Smooth muscle cell (in vitro differentiated cells): ENCODE data around the gene INSC. TPM values are rescaled to one million over a fixed set of nuclear protein-coding genes. Genes with fewer than 3 reads are reported as not detected.

ENCODE experiments used
- DNase-seq: peaks from one replicate; lab custom pipeline; 2025; ENCODE audit not compliant: unreplicated experiment; lab: John Stamatoyannopoulos, UW
- H2AFZ ChIP-seq: fragments of 200-600 bp; sonication (generic); 2 replicates; pipeline ENCODE4 v1.6.0; 2016; ENCODE audit warnings: antibody characterized with exemption, low read depth, mild to moderate bottlenecking
- H3F3A ChIP-seq: fragments of 200-600 bp; sonication (generic); 2 replicates; pipeline ENCODE4 v1.6.0; 2017; ENCODE audit warnings: antibody characterized with exemption, low read depth
- H3K27ac ChIP-seq: fragments of 200-600 bp; sonication (generic); 2 replicates; pipeline ENCODE4 v1.5.1; 2016; ENCODE audit warnings: low read depth, mild to moderate bottlenecking
- H3K27me3 ChIP-seq: fragments of 200-600 bp; sonication (generic); 2 replicates; pipeline ENCODE4 v1.6.1; 2016; ENCODE audit warnings: low read depth, mild to moderate bottlenecking
- H3K36me3 ChIP-seq: fragments of 200-600 bp; sonication (generic); 2 replicates; pipeline ENCODE4 v1.5.1; 2016; ENCODE audit warnings: low read depth
- H3K4me1 ChIP-seq: fragments of 200-600 bp; sonication (generic); 2 replicates; pipeline ENCODE4 v1.5.1; 2016; ENCODE audit warnings: low read depth
- H3K4me2 ChIP-seq: fragments of 200-600 bp; sonication (generic); 2 replicates; pipeline ENCODE4 v1.6.0; 2016; ENCODE audit warnings: mild to moderate bottlenecking
- H3K4me3 ChIP-seq: fragments of 200-600 bp; sonication (generic); 2 replicates; pipeline ENCODE4 v1.5.1; 2016; ENCODE audit warnings: mild to moderate bottlenecking
- H3K79me2 ChIP-seq: fragments of 200-600 bp; sonication (generic); 2 replicates; pipeline ENCODE4 v1.6.0; 2016; ENCODE audit warnings: low read depth, mild to moderate bottlenecking
- H3K9ac ChIP-seq: fragments of 200-600 bp; sonication (generic); 2 replicates; pipeline ENCODE4 v1.6.0; 2016; ENCODE audit warnings: low read depth
- H3K9me3 ChIP-seq: fragments of 200-600 bp; sonication (generic); replicated peaks from 2 replicates; pipeline ENCODE4 v1.5.1; 2016; ENCODE audit warnings: low read depth
- H4K20me1 ChIP-seq: fragments of 200-600 bp; sonication (generic); 2 replicates; pipeline ENCODE4 v1.6.0; 2016; ENCODE audit warnings: low read depth
- WGBS: methylation state at CpG from one replicate; pipeline ENCODE4 v1.1.7; 2016; ENCODE audit warnings: low lambda C conversion rate; 5-methylcytosine and 5-hydroxymethylcytosine counted together
- polyA plus RNA-seq: library from polyadenylated mRNA; unstranded; fragments of >200 nt; fragmentation: Nextera tagmentation; extraction: Ambion mirVana; gene quantifications from 2 replicates; pipeline ENCODE4 v1.2.1, GENCODE V29; 2016
- total RNA-seq: library from RNA; depleted of rRNA; stranded (reverse); fragments of >200 nt; gene quantifications from 2 replicates; pipeline ENCODE4 v1.2.3, GENCODE V29; 2014
- TF ChIP-seq, protein P1 (sequence below): fragments of 200-600 bp; sonication (generic); IDR thresholded peaks from 2 replicates; pipeline ENCODE4 v1.5.1; 2017; ENCODE audit warnings: borderline replicate concordance, mild to moderate bottlenecking, antibody characterized with exemption; ENCODE audit not compliant: insufficient read depth, poor library complexity, severe bottlenecking

INSC gene
- total and polyA plus RNA-seq, 2 experiments from 2014 or later = not detected

DNA sequence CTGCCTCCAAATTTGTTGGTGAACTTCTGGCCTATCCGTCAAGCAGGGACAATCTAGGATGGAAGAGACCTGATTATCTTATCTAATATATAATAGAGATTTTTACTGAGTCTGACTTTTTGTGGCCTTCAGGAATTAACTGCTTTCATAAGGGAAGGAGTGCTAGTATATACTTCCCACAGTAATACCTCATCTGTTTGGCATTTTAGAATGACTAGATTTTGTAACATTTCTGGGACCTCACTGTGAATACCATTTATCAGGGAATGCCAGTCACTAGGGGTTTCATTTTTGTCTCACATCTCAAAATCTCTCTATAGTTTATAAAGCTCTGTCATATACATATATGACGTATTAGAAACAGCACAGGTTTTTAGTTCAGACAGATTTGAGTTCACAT, 114.3 kb downstream of the INSC start:
- Histone ChIP-seq H3F3A (no peaks in the 10 kb centered on the region), H4K20me1 (no peaks in the 10 kb centered on the region), H3K9ac (no peak overlapping the region), H3K27ac (no peak overlapping the region), H3K79me2 (no peaks in the 10 kb centered on the region), H3K4me1 (no peaks in the 10 kb centered on the region), H3K36me3 (no peaks in the 10 kb centered on the region), H3K9me3 (no peaks in the 10 kb centered on the region), H2AFZ (no peak overlapping the region), H3K4me3 (no peak overlapping the region), H3K4me2 (no peak overlapping the region), H3K27me3 (no peaks in the 10 kb centered on the region)
- no peak for DNase-seq
- TF ChIP-seq, protein P1, sequence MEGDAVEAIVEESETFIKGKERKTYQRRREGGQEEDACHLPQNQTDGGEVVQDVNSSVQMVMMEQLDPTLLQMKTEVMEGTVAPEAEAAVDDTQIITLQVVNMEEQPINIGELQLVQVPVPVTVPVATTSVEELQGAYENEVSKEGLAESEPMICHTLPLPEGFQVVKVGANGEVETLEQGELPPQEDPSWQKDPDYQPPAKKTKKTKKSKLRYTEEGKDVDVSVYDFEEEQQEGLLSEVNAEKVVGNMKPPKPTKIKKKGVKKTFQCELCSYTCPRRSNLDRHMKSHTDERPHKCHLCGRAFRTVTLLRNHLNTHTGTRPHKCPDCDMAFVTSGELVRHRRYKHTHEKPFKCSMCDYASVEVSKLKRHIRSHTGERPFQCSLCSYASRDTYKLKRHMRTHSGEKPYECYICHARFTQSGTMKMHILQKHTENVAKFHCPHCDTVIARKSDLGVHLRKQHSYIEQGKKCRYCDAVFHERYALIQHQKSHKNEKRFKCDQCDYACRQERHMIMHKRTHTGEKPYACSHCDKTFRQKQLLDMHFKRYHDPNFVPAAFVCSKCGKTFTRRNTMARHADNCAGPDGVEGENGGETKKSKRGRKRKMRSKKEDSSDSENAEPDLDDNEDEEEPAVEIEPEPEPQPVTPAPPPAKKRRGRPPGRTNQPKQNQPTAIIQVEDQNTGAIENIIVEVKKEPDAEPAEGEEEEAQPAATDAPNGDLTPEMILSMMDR = no peak
- 0% methylated on average over 2 of the region's 2 CpGs for WGBS

DNA sequence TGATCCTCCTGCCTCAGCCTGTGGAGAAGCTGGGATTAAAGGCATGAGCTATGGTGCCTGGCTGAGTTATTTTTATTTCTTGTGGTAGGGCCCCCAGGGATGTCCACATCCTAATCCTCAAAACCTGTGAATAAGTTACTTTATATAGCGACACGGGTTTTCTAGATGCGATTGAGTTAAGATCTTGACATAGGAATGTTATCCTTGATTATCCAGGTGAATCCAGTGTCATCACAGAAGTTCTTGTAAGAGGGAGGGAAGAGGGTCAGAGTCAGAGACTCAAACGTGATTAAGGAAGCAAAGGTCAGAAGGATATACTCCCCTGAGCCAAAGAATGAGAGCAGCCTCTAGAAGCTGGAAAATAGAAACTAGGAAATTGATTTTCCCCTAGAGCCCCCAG, 117.8 kb downstream of the INSC start:
- Histone ChIP-seq H2AFZ (no peak overlapping the region), H3F3A (no peaks in the 10 kb centered on the region), H3K4me3 (no peak overlapping the region), H3K4me2 (no peak overlapping the region), H3K9ac (no peak overlapping the region), H3K79me2 (no peaks in the 10 kb centered on the region), H3K9me3 (no peaks in the 10 kb centered on the region), H3K27ac (no peak overlapping the region), H4K20me1 (no peaks in the 10 kb centered on the region), H3K27me3 (no peaks in the 10 kb centered on the region), H3K4me1 (no peaks in the 10 kb centered on the region), H3K36me3 (no peaks in the 10 kb centered on the region)
- no peak for DNase-seq
- TF ChIP-seq, protein P1 = no peak
- WGBS = 85% methylated on average over 4 of the region's 4 CpGs

DNA sequence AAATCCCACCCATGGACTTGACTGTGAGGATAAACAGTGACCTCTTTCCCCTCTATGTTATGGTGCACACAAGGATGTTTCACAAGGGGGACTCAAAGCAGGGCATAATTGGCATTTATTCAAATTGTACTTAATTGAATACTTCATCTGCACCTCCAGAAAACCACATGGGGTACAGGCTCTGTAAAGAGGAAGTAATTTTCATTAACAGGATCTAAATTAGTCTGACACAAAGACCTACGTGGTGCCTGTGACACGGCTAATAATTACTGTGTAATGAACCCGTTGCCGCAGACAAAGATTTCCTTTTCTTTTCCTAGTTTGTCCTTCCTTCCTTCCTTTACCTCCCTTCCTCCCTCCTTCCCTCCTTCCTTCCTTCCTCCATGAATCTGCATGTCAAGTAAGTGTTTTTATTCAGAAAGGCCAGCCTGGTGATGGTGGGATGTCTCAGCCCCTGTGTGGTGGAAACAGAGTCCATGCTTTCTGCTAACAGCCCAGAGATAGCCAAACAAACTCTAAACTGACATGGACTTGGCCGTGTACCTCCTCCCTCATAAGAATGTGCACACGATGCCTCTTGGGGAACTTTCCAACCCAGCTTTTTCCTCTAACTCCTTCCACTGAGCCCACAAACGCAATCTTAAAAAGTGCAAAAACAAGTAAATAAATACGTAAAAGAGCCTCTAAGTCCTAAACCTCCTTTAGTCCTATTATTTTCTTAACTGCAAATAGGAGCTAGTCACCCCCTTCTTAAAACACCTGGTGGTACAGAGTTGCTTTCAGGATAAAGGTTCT, 118.8 kb downstream of the INSC start:
- Histone ChIP-seq H3K4me3 (no peak overlapping the region), H3K9me3 (no peaks in the 10 kb centered on the region), H4K20me1 (no peaks in the 10 kb centered on the region), H3K27me3 (no peaks in the 10 kb centered on the region), H3K79me2 (no peaks in the 10 kb centered on the region), H3F3A (no peaks in the 10 kb centered on the region), H3K4me1 (no peaks in the 10 kb centered on the region), H3K36me3 (no peaks in the 10 kb centered on the region), H3K9ac (no peak overlapping the region), H3K4me2 (no peak overlapping the region), H2AFZ (no peak overlapping the region), H3K27ac (no peak overlapping the region)
- DNase-seq = no peak
- TF ChIP-seq, protein P1 = no peak
- whole genome bisulfite sequencing = 86% methylated on average over 8 of the region's 8 CpGs

DNA sequence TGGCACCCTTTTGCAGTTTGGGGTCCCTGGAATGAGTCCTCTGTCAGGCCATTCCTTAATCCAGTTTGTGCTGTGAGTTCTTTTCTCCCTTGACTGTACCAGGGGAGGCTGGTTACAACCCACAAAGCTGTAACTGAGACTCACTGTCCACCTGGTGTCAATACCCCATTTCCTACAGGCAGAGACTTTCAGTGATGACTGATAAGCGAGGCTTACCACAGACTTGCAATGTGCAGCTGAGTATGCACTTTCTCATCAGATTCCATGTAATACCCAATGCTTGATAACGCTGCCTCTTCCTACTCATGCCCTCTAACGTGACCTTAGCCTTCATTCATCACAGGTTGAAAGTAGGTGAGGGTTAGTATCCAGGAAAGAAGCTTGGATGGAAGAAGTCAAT, 120.1 kb downstream of the INSC start:
- Histone ChIP-seq H3K27me3 (no peaks in the 10 kb centered on the region), H3K4me3 (no peak overlapping the region), H3K9ac (no peak overlapping the region), H3K4me1 (no peaks in the 10 kb centered on the region), H3K27ac (no peak overlapping the region), H3K79me2 (no peaks in the 10 kb centered on the region), H3K9me3 (no peaks in the 10 kb centered on the region), H3K36me3 (no peaks in the 10 kb centered on the region), H2AFZ (no peak overlapping the region), H4K20me1 (no peaks in the 10 kb centered on the region), H3F3A (no peaks in the 10 kb centered on the region), H3K4me2 (no peak overlapping the region)
- TF ChIP-seq, protein P1 = no peak
- 84% methylated on average over 3 of the region's 3 CpGs for WGBS
- no peak for DNase-seq
